ENCODE measurements around the gene PLA2G4B. TPM values are rescaled to one million over a fixed set of nuclear protein-coding genes. Genes with fewer than 3 reads are reported as not detected.

The PLA2G4B gene
- total RNA-seq, 4 donors from 2014 or later = 62.0 to 90.3 (median 86.5) TPM

GRCh38 chr15:41798607-41799487 is 39.8 kb upstream of the PLA2G4B start:
- TF ChIP-seq CTCF (IDR thresholded peaks at IDR 0.05) (no peak), POLR2A (IDR thresholded peaks at IDR 0.05) (no peak)
- no peak for DNase-seq (ENCODE audit: low spot score in 2 of 2)
- intact Hi-C loops (cut with DNase I; ENCODE audit: low total_unique reads) = no loop called here
- H3K4me3 ChIP-seq (ENCODE audit: low read depth, poor library complexity, severe bottlenecking) = no peak overlapping the region
- WGBS, 2 donors = 64 to 66% methylated on average over 9 of the region's 9 CpGs

DNA sequence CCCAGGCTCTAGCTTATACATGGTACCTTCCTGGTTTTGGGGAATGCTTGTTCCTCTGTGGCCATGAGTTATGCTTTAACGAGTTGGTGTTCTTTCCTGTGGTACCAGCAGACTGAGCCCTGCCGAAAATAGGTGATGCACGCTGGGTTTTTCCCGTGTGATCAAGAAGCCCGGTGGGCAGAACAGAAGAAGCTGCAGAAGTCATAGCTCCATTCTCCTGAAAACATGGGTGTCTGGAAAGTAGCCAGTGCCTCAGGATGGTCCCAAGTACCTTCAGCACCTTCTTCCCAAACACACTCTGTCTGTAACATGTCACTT is 39.2 kb upstream of the PLA2G4B start:
- intact Hi-C loops (cut with DNase I; ENCODE audit: low total_unique reads) = no loop called here
- TF ChIP-seq POLR2A (IDR thresholded peaks at IDR 0.05) = no peak
- TF ChIP-seq CTCF (IDR thresholded peaks at IDR 0.05) = no peak
- 54 to 74% methylated on average over 5 of the region's 5 CpGs for WGBS, 2 donors
- H3K4me3 ChIP-seq (ENCODE audit: low read depth, poor library complexity, severe bottlenecking) = no peak overlapping the region
- DNase-seq (ENCODE audit: low spot score in 2 of 2) = no peak

- no peak for DNase-seq (ENCODE audit: low spot score in 2 of 2)
- 69 to 77% methylated on average over 3 of the region's 3 CpGs for WGBS, 2 donors
- H3K4me3 ChIP-seq (ENCODE audit: low read depth, poor library complexity, severe bottlenecking) = no peak overlapping the region
- intact Hi-C loops (cut with DNase I; ENCODE audit: low total_unique reads) = no loop called here
- TF ChIP-seq POLR2A (IDR thresholded peaks at IDR 0.05) (no peak), CTCF (IDR thresholded peaks at IDR 0.05) (no peak)
These were observed 37.5 kb upstream of the PLA2G4B start for GRCh38 chr15:41801185-41801584.

GRCh38 chr15:41801850-41802455 is 36.7 kb upstream of the PLA2G4B start:
- intact Hi-C loops (cut with DNase I; ENCODE audit: low total_unique reads) = no loop called here
- TF ChIP-seq POLR2A (IDR thresholded peaks at IDR 0.05) = no peak
- H3K4me3 ChIP-seq (ENCODE audit: low read depth, poor library complexity, severe bottlenecking) = no peak overlapping the region
- 67 to 69% methylated on average over 3 of the region's 3 CpGs for WGBS, 2 donors
- DNase-seq (ENCODE audit: low spot score in 2 of 2) = no peak

GRCh38 chr15:41804361-41804760 is 34.3 kb upstream of the PLA2G4B start:
- intact Hi-C loops (cut with DNase I; ENCODE audit: low total_unique reads) = no loop called here
- 47 to 67% methylated on average over 2 of the region's 2 CpGs for WGBS, 2 donors
- no peak overlapping the region for H3K4me3 ChIP-seq (ENCODE audit: low read depth, poor library complexity, severe bottlenecking)
- TF ChIP-seq POLR2A (IDR thresholded peaks at IDR 0.05) = no peak
- no peak for TF ChIP-seq CTCF (IDR thresholded peaks at IDR 0.05)
- DNase-seq (ENCODE audit: low spot score in 2 of 2) = peak in 1 of 2 donors; percentile 74

DNA sequence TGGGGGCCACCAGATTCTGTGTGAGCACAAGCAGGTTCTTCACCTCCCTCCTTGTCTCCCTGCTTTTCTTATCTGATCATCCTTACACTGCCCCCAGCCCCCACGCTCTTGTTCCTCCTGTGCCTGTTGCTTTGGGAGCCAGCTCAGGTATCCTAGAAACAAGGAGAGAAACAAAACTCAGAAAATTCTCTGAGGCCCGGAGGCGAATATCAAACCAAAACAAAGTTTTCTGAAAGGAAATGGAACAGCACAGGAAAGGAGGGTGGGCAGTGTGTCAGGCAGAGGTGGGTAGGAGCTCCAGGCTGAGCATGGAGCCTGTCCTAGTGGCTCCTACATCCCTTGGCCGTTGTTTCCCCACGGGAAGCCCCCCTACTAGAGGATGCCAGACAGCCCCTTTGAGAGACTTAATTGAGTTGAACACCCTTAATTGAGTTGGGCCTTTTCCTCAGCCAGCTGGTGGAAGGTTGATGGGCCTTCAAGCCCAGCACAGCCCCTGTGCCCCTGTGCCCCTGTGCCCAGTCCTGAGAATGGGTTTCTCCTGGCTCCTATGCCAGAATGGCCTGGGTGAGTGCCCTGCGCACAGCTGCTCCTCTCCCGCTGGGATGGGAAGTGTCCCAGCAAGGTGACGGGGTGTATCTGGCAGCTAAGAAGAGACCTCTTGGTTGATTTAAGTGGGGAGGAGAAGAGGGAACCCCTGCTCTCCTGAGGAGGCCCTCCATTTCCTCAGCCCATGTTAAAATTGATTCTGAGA is 33.6 kb upstream of the PLA2G4B start:
- no peak for DNase-seq (ENCODE audit: low spot score in 2 of 2)
- TF ChIP-seq POLR2A (IDR thresholded peaks at IDR 0.05) (no peak), CTCF (IDR thresholded peaks at IDR 0.05) (no peak)
- no peak overlapping the region for H3K4me3 ChIP-seq (ENCODE audit: low read depth, poor library complexity, severe bottlenecking)
- WGBS, 2 donors = 36 to 53% methylated on average over 8 of the region's 8 CpGs
- intact Hi-C loops (cut with DNase I; ENCODE audit: low total_unique reads) = loop anchor here (5.0 kb wide), 1 partner anchor 1113 kb away; no protein-coding TSS in a partner anchor
